Measurements from ENCODE around the gene PHF11. TPM values are rescaled to one million over a fixed set of nuclear protein-coding genes. Genes with fewer than 3 reads are reported as not detected.
"Not testable (repeated sequence)": the region's sequence is repeated elsewhere in the genome, so short reads cannot be mapped to it uniquely, and the experiment has no call there.

Gene PHF11
- total RNA-seq, 2 donors from 2014 or later = 22.7 to 30.1 TPM

GRCh38 chr13:49559006-49559405 is 63.3 kb downstream of the PHF11 start:
- 91 to 98% methylated on average over 3 of the region's 3 CpGs for WGBS, 2 donors
- no peak for ATAC-seq
- Histone ChIP-seq H3K36me3 (replicated peaks in 1 of 2; ENCODE audit: insufficient read depth in 1 of 2, low read depth in 2 of 2) (peaks cover 0 to 11% of the 10 kb centered on the region in 2 donors), H3K27ac (no peak overlapping the region), H3K4me1 (peaks cover 24% of the 10 kb centered on the region), H3K4me3 (no peak overlapping the region), H3K27me3 (no peaks in the 10 kb centered on the region), H3K9me3 (no peaks in the 10 kb centered on the region)
- TF ChIP-seq POLR2A (IDR thresholded peaks at IDR 0.05) (no peak), CTCF (IDR thresholded peaks at IDR 0.05) (no peak)
- no peak for DNase-seq
- intact Hi-C loops (cut with DNase I) = no loop called here

GRCh38 chr13:49560270-49561061 is 64.7 kb downstream of the PHF11 start:
- peak; percentile 83 for ATAC-seq
- peak in 6 of 7 experiments; percentile 9 to 55 (median 39) for TF ChIP-seq CTCF (IDR thresholded peaks at IDR 0.05)
- TF ChIP-seq POLR2A (IDR thresholded peaks at IDR 0.05) = no peak
- Histone ChIP-seq H3K4me3 (no peak overlapping the region), H3K9me3 (no peaks in the 10 kb centered on the region), H3K27me3 (no peaks in the 10 kb centered on the region), H3K27ac (peak overlapping the region in 3 of 4 donors; percentile 57 to 69 (median 63)), H3K4me1 (peaks cover 24% of the 10 kb centered on the region), H3K36me3 (replicated peaks in 1 of 2; ENCODE audit: insufficient read depth in 1 of 2, low read depth in 2 of 2) (peaks cover 0 to 9% of the 10 kb centered on the region in 2 donors)
- WGBS, 2 donors = 14 to 19% methylated on average over 10 of the region's 10 CpGs
- intact Hi-C loops (cut with DNase I) = no loop called here
- peak; percentile 71 to 83 (median 77) for DNase-seq

GRCh38 chr13:49561062-49561410 is 65.3 kb downstream of the PHF11 start:
- H3K4me3 ChIP-seq = no peak overlapping the region
- ATAC-seq = peak; percentile 87
- peaks cover 0 to 9% of the 10 kb centered on the region in 2 donors for H3K36me3 ChIP-seq (replicated peaks in 1 of 2; ENCODE audit: insufficient read depth in 1 of 2, low read depth in 2 of 2)

GRCh38 chr13:49563516-49563915 is 67.8 kb downstream of the PHF11 start:
- Histone ChIP-seq H3K27me3 (no peaks in the 10 kb centered on the region), H3K9me3 (no peaks in the 10 kb centered on the region), H3K4me3 (no peak overlapping the region), H3K4me1 (peaks cover 24% of the 10 kb centered on the region), H3K36me3 (replicated peaks in 1 of 2; ENCODE audit: insufficient read depth in 1 of 2, low read depth in 2 of 2) (peaks cover 0 to 7% of the 10 kb centered on the region in 2 donors), H3K27ac (no peak overlapping the region)
- WGBS, 2 donors = 91% methylated on average over 5 of the region's 5 CpGs
- DNase-seq (no peak), ATAC-seq (no peak)
- TF ChIP-seq POLR2A (IDR thresholded peaks at IDR 0.05) (no peak), CTCF (IDR thresholded peaks at IDR 0.05) (no peak)
- intact Hi-C loops (cut with DNase I) = no loop called here

More at GRCh38 chr13:49561062-49561410, 65.3 kb downstream of the PHF11 start:
- H3K27me3 ChIP-seq = no peaks in the 10 kb centered on the region
- H3K9me3 ChIP-seq = no peaks in the 10 kb centered on the region
- 15 to 16% methylated on average over 3 of the region's 3 CpGs for WGBS, 2 donors
- H3K27ac ChIP-seq = peak overlapping the region in 3 of 4 donors; percentile 57 to 69 (median 63)
- DNase-seq = peak; percentile 39 to 64 (median 48)
- no peak for TF ChIP-seq CTCF (IDR thresholded peaks at IDR 0.05)
- no peak for TF ChIP-seq POLR2A (IDR thresholded peaks at IDR 0.05)
- intact Hi-C loops (cut with DNase I) = no loop called here
- H3K4me1 ChIP-seq = peaks cover 24% of the 10 kb centered on the region

- H3K27ac ChIP-seq; DNase-seq; H3K36me3 ChIP-seq (replicated peaks in 1 of 2; ENCODE audit: insufficient read depth in 1 of 2, low read depth in 2 of 2); H3K27me3 ChIP-seq; ATAC-seq; H3K9me3 ChIP-seq; H3K4me3 ChIP-seq; intact Hi-C loops (cut with DNase I): not testable (repeated sequence)
- peaks cover 26% of the 10 kb centered on the region for H3K4me1 ChIP-seq
- WGBS, 2 donors = 95 to 97% methylated on average over 14 to 15 of the region's 25 CpGs
Measured at GRCh38 chr13:49565461-49565860, 69.7 kb downstream of the PHF11 start.
